ENCODE data around the gene TMEM222.
A peak's percentile ranks its signal among the peaks of the same experiment; 100 is the strongest.
"Not testable (repeated sequence)": the region's sequence is repeated elsewhere in the genome, so short reads cannot be mapped to it uniquely, and the experiment has no call there.

The TMEM222 gene

GRCh38 chr1:27321813-27322568 lies at the start of gene TMEM222:
TMEM222 (plus strand) TSS chr1:27322163; CDS start chr1:27322198, 35 bp downstream.
- DNase-seq (ENCODE audit: low read depth) = peak; percentile 97
- H3K4me3 ChIP-seq (ENCODE audit: low read depth, low read length) = peak within 1 kb of the TSS; percentile 99
- no peak for TF ChIP-seq CTCF (conservative IDR thresholded peaks at IDR 0.05; ENCODE audit: low read depth, low read length)

DNA sequence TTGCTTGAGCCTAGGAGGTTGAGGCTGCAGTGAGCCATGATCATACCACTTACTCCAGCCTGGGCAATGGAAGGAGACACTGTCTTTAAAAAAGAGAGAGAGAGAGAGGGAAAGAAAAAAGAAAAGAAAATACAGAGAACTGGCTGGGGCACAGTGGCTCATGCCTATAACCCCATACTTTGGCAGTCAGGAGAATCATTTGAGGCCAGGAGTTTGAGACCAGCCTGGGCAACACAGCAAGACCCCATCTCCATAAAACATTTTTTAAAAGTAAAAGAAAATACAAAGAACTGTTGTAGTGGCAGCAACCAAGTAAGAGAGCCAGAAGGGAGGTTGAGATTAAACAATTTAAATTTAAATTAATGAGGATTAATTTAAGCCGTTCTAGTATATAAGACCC lies 47.8 kb upstream of the TMEM222 start:
- no peak for TF ChIP-seq CTCF (conservative IDR thresholded peaks at IDR 0.05; ENCODE audit: low read depth, low read length)
- DNase-seq (ENCODE audit: low read depth) = no peak
- H3K4me3 ChIP-seq (ENCODE audit: low read depth, low read length) = no peak overlapping the region

- no peak overlapping the region for H3K4me3 ChIP-seq (ENCODE audit: low read depth, low read length)
- no peak for DNase-seq (ENCODE audit: low read depth)
- no peak for TF ChIP-seq CTCF (conservative IDR thresholded peaks at IDR 0.05; ENCODE audit: low read depth, low read length)
Observed at GRCh38 chr1:27275696-27276095, 46.3 kb upstream of the TMEM222 start.

GRCh38 chr1:27284425-27285273 lies 37.3 kb upstream of the TMEM222 start:
- peak; percentile 87 for DNase-seq (ENCODE audit: low read depth)
- H3K4me3 ChIP-seq (ENCODE audit: low read depth, low read length) = no peak overlapping the region

DNA sequence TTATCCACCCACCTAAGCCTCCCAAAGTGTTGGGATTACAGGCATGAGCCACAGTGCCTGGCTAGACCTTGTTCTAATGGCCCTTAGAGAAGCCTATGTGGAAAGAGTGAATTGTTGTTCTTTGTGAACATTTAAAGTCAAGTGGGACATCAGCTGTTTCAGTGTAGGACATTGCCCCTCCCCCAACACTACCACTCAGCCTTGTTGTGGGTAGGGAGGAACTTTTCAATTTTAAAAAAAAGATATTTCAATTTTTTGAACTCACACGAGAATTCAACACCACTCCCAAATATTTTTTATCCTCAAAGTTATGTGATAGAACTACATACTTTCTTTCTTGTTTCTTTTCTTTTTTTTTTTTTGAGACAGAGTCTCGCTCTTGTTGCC lies 36.7 kb upstream of the TMEM222 start:
- DNase-seq (ENCODE audit: low read depth) = no peak
- H3K4me3 ChIP-seq (ENCODE audit: low read depth, low read length) = no peak overlapping the region
- TF ChIP-seq CTCF (conservative IDR thresholded peaks at IDR 0.05; ENCODE audit: low read depth, low read length) = no peak

More at GRCh38 chr1:27284425-27285273, 37.3 kb upstream of the TMEM222 start:
- peak; percentile 83 for TF ChIP-seq CTCF (conservative IDR thresholded peaks at IDR 0.05; ENCODE audit: low read depth, low read length)

- not testable (repeated sequence) for DNase-seq (ENCODE audit: low read depth); H3K4me3 ChIP-seq (ENCODE audit: low read depth, low read length)
Observed at GRCh38 chr1:27285821-27286220, 36.1 kb upstream of the TMEM222 start.

- not testable (repeated sequence) for DNase-seq (ENCODE audit: low read depth); H3K4me3 ChIP-seq (ENCODE audit: low read depth, low read length)
Observed at GRCh38 chr1:27289125-27289524, 32.8 kb upstream of the TMEM222 start.

DNA sequence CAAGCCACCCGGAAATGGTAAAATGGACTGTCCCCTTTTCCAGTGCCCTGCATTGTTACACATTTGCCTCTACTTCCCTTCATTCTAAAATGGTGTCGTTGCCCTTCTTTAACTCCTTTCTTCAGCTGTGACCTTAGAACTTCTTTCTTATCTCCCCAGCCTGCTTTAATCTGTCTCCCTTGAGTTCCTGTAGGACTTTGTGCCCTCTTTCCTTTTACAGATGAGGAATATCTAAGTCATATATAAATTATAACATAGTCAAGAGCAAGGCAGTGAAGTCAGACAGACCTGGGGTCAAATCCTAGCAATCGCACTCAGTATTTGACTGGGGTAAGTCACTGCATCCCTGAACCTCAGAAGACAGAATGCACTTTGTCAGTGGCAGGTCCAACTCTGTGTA lies 31.4 kb upstream of the TMEM222 start:
- TF ChIP-seq CTCF (conservative IDR thresholded peaks at IDR 0.05; ENCODE audit: low read depth, low read length) = no peak
- no peak for DNase-seq (ENCODE audit: low read depth)
- no peak overlapping the region for H3K4me3 ChIP-seq (ENCODE audit: low read depth, low read length)
